ENCODE measurements around the gene ZNF773. TPM values are rescaled to one million over a fixed set of nuclear protein-coding genes. Genes with fewer than 3 reads are reported as not detected.

Gene ZNF773
- total RNA-seq, 4 donors from 2014 or later: 4.5 to 11.0 (median 5.9) TPM

GRCh38 chr19:57557659-57558058 is 57.9 kb downstream of the ZNF773 start:
- 90 to 95% methylated on average over 2 to 5 of the region's 5 CpGs for WGBS, 2 donors (ENCODE audit: low coverage in 1 of 2)
- peaks cover 0 to 17% (median 12%) of the 10 kb centered on the region in 4 donors for H3K4me1 ChIP-seq
- H3K27ac ChIP-seq: no peak overlapping the region
- intact Hi-C loops (cut with DNase I; ENCODE audit: low total_unique reads) (no loop called here), in situ Hi-C loops (cut with MboI; ENCODE audit: low pct_ligation_motif_present in 1 of 4, low pct_unique_long_range_greater_than_20kb in 1 of 4, low sequenced_read_pairs in 3 of 4) (no loop called here)
- no peak for DNase-seq
- TF ChIP-seq EP300 (IDR thresholded peaks at IDR 0.05; ENCODE audit: low read depth) (no peak), POLR2A (IDR thresholded peaks at IDR 0.05) (no peak), POLR2AphosphoS5 (IDR thresholded peaks at IDR 0.05) (no peak), CTCF (IDR thresholded peaks at IDR 0.05) (no peak)
- H3K9me3 ChIP-seq: peaks cover 14 to 47% of the 10 kb centered on the region in 2 donors
- H3K4me3 ChIP-seq: no peak overlapping the region
- peaks cover 0 to 35% (median 17%) of the 10 kb centered on the region in 4 donors for H3K36me3 ChIP-seq
- no peaks in the 10 kb centered on the region for H3K27me3 ChIP-seq

Small RNA genes lying within 50 kb of the gene (small RNA-seq; reads per million reads assigned to genes)
- 0 reads per million in 4 donors for gene VN1R107P

Other genes with a start within 250 kb of the ZNF773 start
- gene ZNF460, start 219.5 kb upstream of the ZNF773 start, total RNA-seq: 100 to 1,000 TPM in 1 of 4 donors, 10 to 100 TPM in 3; 44.4 to 191 (median 74.6) TPM
- 1 to 10 TPM; 1.4 to 9.7 (median 4.3) TPM for gene ZNF543, start 179.5 kb upstream of the ZNF773 start, total RNA-seq
- gene ZNF304, start 148.7 kb upstream of the ZNF773 start, total RNA-seq: 1 to 10 TPM in 3 of 4 donors, under 1 TPM in 1; 0.40 to 4.2 (median 3.5) TPM
- gene TRAPPC2B, start 136.4 kb upstream of the ZNF773 start, total RNA-seq: 10 to 100 TPM in 1 of 4 donors, 1 to 10 TPM in 1, not detected in 2; 8.3 to 12.5 TPM
- gene ZNF547, start 136.4 kb upstream of the ZNF773 start, total RNA-seq: 1 to 10 TPM in 2 of 4 donors, under 1 TPM in 1, not detected in 1; 0.60 to 1.3 (median 1.2) TPM
- 10 to 100 TPM in 2 of 4 donors, 1 to 10 TPM in 2; 4.2 to 13.1 (median 8.2) TPM for gene ZNF548, start 110.1 kb upstream of the ZNF773 start, total RNA-seq
- gene ZNF17, start 88.8 kb upstream of the ZNF773 start, total RNA-seq: 10 to 100 TPM; 10.6 to 53.1 (median 13.2) TPM
- gene ZNF749, start 64.6 kb upstream of the ZNF773 start, total RNA-seq: 10 to 100 TPM in 2 of 4 donors, 1 to 10 TPM in 1, under 1 TPM in 1; 0.75 to 19.1 (median 7.1) TPM
- gene VN1R1, start 42.8 kb upstream of the ZNF773 start, total RNA-seq: 10 to 100 TPM in 1 of 4 donors, under 1 TPM in 1, not detected in 2; 0.14 to 13.8 TPM
- 10 to 100 TPM in 1 of 4 donors, 1 to 10 TPM in 2, under 1 TPM in 1; 0.75 to 25.9 (median 6.0) TPM for gene ZNF772, start 22.4 kb upstream of the ZNF773 start, total RNA-seq
- gene ZNF419, start 12.2 kb upstream of the ZNF773 start, total RNA-seq: 1 to 10 TPM; 1.6 to 6.8 (median 5.1) TPM
- 1 to 10 TPM; 1.9 to 5.2 (median 4.8) TPM for gene ZNF549, start 27.4 kb downstream of the ZNF773 start, total RNA-seq
- 10 to 100 TPM in 1 of 4 donors, 1 to 10 TPM in 3; 3.4 to 41.1 (median 5.5) TPM for gene ZNF550, start 59.9 kb downstream of the ZNF773 start, total RNA-seq
- gene ZNF416, start 79.0 kb downstream of the ZNF773 start, total RNA-seq: 10 to 100 TPM in 1 of 4 donors, 1 to 10 TPM in 3; 2.2 to 17.6 (median 3.0) TPM
- 1 to 10 TPM in 3 of 4 donors, under 1 TPM in 1; 0.40 to 3.3 (median 1.2) TPM for gene ZIK1, start 84.2 kb downstream of the ZNF773 start, total RNA-seq
- gene ZNF530, start 99.9 kb downstream of the ZNF773 start, total RNA-seq: 1 to 10 TPM in 2 of 4 donors, not detected in 2; 2.4 to 4.4 TPM
- 10 to 100 TPM in 3 of 4 donors, 1 to 10 TPM in 1; 1.6 to 16.8 (median 13.8) TPM for gene ZNF134, start 114.3 kb downstream of the ZNF773 start, total RNA-seq
- gene ZNF211, start 133.2 kb downstream of the ZNF773 start, total RNA-seq: 10 to 100 TPM in 3 of 4 donors, 1 to 10 TPM in 1; 5.6 to 60.1 (median 15.3) TPM
- not detected for gene ZSCAN4, start 169.0 kb downstream of the ZNF773 start, total RNA-seq
- 10 to 100 TPM in 1 of 4 donors, 1 to 10 TPM in 3; 3.0 to 10.8 (median 7.4) TPM for gene ZNF551, start 182.0 kb downstream of the ZNF773 start, total RNA-seq
- gene ZNF154, start 209.3 kb downstream of the ZNF773 start, total RNA-seq: 1 to 10 TPM; 1.1 to 2.2 (median 1.8) TPM
- 1 to 10 TPM in 3 of 4 donors, under 1 TPM in 1; 0.60 to 7.5 (median 4.7) TPM for gene ZNF671, start 227.7 kb downstream of the ZNF773 start, total RNA-seq
- gene ZNF776, start 246.9 kb downstream of the ZNF773 start, total RNA-seq: 100 to 1,000 TPM in 1 of 4 donors, 10 to 100 TPM in 3; 15.0 to 120 (median 16.7) TPM